PFSK-1 (cell line): ENCODE measurements around the gene ZIC1.

Source experiments
- FOXP2 ChIP-seq: optimal IDR thresholded peaks from 2 replicates; pipeline ENCODE3; 2011; ENCODE audit warnings: borderline replicate concordance, control low read depth, inconsistent platforms; ENCODE audit not compliant: insufficient read depth; ENCODE audit errors: extremely low read length, extremely low read depth
- POLR2AphosphoS5 ChIP-seq: IDR thresholded peaks from 2 replicates; pipeline ENCODE4 v1.6.1; 2012; ENCODE audit warnings: low read depth, mild to moderate bottlenecking, control low read depth, low read length, moderate library complexity
- REST ChIP-seq, 2 experiments: IDR thresholded peaks; 2 replicates each; pipeline versions ENCODE4 v1.6.1 to v1.8.0; 2011 to 2012; ENCODE audit warnings: low read depth in 2 of 2, low read length in 2 of 2, control low read depth in 1 of 2, inconsistent platforms in 1 of 2, mild to moderate bottlenecking in 1 of 2, moderate library complexity in 1 of 2; ENCODE audit not compliant: insufficient read depth in 1 of 2
- SIN3A ChIP-seq: IDR thresholded peaks from 2 replicates; pipeline ENCODE4 v1.6.1; 2012; ENCODE audit warnings: mild to moderate bottlenecking, low read length, moderate library complexity, borderline replicate concordance; ENCODE audit not compliant: insufficient read depth
- TAF1 ChIP-seq: IDR thresholded peaks from 2 replicates; pipeline ENCODE4 v1.6.1; 2012; ENCODE audit warnings: low read length, control low read depth, borderline replicate concordance; ENCODE audit not compliant: insufficient read depth

- TF ChIP-seq REST (IDR thresholded peaks at IDR 0.05; ENCODE audit: insufficient read depth in 1 of 2, low read depth in 2 of 2, low read length in 2 of 2) (no peak), SIN3A (no peak), POLR2AphosphoS5 (no peak), TAF1 (no peak), FOXP2 (no peak)
Measured at GRCh38 chr3:147425388-147425850, 16.3 kb downstream of the ZIC1 start.
